G401.6 (cell line): Measurements from ENCODE around the gene VAV3.

ENCODE experiments used
- FAIRE-seq: peaks from 2 replicates; lab custom pipeline; 2012; peaks lifted over from hg19 to GRCh38; lab: Jason Lieb, UNC

Gene VAV3

GRCh38 chr1:107833061-107833460 lies 131.9 kb downstream of the VAV3 start:
- FAIRE-seq, result no peak

GRCh38 chr1:107831921-107832320 lies 133.1 kb downstream of the VAV3 start:
- no peak for FAIRE-seq

DNA sequence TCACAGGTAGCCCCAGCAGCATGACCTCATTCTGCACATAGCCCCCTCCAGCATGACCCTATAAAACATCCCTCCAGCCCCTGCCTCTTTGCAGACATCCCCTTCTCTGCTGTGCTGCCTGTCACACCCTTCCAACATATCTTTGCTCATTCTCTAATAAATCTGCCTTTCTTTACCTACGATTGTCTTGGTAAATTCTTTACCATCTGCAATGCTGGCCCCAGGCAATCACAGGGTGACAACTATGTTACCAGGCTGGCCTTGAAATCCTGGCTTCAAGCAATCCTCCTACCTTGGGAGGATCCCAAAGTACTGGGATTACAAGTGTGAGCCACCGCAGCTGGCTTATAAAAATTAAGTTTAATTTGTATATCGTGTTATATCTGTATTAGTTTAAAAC lies 134.5 kb downstream of the VAV3 start:
- FAIRE-seq, result no peak

DNA sequence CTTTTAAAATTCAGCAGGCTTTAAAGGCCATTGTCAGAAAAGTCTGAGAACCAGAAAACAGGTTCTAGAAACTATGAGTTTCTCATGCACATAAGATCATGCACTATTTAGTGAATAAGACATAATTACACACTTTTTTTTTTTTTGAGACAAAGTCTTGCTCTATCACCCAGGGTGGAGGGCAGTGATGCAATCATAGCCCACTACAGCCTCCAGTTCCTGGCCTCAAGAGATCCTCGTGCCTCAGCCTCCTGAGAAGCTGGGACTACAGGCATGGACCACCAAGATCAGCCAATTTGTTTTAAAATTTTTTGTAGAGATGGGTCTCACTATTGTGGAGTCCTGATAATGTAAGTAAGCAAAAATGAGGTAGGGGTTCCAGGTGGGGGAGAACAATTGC lies 134.9 kb downstream of the VAV3 start:
- FAIRE-seq, result no peak

DNA sequence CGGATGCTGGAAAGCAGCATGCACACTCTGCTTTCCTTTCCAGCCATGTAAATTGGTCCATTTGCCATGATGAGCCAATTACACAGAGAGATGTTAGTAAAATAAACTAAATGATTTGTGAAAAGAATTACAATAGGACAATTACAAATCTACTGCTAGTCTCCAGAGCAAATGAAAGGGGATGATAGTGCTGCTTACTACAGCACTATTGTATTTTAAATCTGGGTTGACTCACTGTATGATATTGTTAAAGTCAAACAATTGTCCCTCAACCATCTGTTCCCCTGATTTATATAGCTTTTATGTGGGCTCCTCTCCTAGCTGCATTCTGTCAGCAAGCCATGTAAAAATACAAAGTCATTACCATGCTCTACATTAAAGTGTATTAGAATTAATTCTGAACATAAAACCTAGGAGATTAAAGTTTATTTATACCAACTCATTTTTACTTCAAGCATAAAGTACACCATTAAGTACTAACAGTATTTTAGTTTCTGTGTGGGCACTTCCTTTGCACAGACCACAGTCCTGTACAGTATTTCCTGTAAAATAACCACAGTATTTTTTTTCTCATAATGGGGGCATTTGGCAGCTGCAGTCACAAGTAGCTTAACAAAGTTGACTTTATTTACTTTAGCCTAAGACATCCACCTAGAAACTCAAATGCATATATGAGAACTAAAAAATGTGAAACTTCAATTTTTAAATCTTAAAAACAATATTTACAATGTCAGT lies 135.8 kb downstream of the VAV3 start:
- no peak for FAIRE-seq

GRCh38 chr1:107824946-107825345 lies 140.0 kb downstream of the VAV3 start:
- FAIRE-seq, result no peak

DNA sequence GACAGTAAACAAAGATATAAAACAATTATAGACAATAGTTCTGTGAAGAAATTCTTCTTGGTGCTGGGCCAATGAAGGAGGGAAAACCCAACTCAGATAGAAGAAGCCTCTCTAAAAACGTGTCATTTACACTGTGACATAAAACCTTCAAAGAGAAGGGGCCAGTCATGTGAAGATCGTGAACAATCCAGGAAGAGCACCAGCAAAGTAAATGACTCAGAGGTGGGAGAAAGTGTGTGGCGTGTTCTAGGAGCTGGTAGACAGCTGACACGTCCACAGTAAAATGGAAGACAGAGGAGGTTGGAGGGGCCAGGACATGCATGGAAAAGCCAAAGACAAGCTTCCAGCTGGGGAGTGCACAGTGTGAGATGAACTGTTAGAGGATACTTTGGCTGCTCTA lies 143.6 kb downstream of the VAV3 start:
- FAIRE-seq, result no peak

DNA sequence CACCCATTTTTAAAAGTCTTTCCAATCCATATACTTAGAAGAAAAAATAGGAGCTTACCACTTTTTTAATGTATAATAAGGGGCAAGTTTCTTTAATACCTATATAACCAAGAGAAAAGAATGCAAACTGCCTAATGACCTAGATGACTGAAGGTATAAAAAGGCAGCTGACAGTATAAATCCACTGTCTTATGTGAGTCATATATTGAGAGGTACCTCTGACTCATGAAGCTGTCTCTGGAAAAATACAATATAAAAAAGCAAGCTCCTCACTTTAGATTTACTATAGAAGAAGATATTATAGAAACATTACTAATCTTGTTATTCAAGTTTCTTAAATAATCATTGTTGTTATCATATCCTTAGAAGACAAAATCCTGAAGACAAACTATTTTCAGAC lies 144.2 kb downstream of the VAV3 start:
- no peak for FAIRE-seq

- FAIRE-seq, result no peak
Measured at GRCh38 chr1:107817935-107818334, 147.0 kb downstream of the VAV3 start.

DNA sequence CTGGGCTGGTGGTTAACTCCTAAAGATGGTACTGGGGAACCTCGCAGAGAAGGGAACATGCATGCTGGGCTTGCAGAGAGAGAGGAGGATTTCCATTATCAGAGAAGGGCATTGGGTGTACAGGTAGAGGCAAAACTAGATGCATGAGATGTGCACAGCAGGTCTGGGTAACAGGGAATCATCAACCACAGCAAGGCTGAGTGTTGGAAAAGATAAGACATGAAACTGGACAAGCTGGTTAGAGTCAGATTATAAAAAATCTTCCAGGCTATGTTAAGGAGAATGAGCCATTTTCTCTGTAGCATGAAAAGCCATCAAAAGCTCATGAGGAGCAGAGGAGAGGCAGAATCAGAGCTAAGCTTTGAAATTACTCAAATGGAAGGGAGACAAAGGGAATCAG lies 147.8 kb downstream of the VAV3 start:
- FAIRE-seq, result no peak

DNA sequence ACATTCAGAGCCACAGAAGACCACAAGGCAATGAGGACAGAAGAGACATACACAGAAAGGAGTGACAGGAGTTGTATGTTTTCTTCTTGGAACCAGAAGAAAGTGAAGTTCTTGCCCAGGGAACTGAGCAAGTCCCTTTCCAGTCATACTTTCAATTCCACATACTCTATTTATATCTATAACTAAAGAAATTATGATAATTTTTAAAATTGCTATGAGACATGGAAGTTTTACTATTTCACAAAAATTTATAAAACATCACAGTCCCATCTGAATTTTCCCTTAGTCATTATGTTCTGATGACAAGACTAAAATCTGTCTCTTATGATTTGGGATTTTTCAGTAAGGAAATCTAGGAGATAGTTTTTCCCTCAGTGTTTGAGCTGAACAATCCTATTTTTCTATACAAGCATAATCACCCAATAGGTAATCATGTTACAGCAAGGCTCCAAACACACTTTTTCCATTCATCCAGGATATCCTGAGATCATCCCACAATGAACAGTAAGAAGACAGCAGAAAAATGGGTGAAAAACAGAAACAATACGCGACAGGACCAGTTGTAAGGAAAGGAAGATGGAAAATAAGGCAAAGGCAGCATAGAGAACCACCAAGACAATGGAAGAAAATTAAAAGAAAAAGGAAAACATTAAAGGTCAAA lies 154.6 kb downstream of the VAV3 start:
- FAIRE-seq, result no peak

DNA sequence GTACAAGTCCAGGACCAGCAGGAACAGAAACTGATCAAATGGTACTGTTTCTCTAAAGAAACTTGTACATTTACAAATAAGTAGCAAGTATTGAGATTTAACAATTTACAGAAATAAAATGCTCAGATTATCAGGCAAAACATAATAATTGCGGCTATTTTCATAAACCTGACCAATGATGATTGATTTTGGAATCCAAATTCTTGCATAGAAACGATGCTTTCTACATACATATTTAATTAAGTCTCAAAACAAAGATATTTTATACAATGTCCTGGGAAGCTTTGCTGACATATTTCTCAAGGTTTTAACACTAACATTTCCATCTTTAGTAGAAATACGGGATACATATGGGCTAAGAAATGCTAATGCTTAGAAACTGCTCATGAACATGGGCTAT lies 157.1 kb downstream of the VAV3 start:
- FAIRE-seq, result no peak

- FAIRE-seq, result no peak
Measured at GRCh38 chr1:107807405-107807804, 157.6 kb downstream of the VAV3 start.

DNA sequence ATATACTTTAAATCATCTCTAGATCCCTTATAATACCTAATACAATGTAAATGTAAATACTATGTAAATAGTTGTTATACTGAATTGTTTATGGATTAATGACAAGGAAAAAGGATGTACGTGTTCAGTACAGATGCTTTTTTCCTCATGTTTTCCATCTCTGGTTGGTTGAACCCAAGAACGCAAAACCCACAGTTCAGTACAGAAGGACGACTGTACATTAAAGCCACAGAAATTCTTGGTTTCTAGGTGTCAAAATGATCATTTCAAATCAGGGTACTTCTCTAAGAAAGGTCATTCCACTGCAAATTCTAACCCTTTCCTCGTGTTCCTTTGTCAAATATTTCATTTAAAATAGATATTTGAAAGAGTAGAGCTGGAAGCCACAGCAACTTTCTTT lies 158.1 kb downstream of the VAV3 start:
- no peak for FAIRE-seq

DNA sequence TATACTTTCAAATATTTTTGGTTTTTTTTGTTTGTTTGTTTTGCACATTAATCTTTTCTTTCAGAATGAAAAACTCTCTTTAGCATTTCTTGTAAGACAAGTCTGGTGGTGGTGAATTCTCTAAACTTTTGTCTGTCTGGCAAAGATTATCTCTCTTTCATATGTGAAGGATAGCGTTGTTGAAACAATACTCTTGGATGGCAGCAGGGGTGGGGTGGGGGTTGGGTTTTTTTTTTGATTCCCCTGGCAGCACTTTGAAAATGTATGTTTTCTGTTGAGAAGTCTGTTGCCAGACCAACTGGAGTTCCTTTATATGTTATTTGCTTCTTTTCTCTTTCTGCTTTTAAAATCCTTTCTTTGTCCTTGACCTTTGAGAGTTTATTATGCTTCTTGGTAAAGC lies 160.2 kb downstream of the VAV3 start:
- no peak for FAIRE-seq

DNA sequence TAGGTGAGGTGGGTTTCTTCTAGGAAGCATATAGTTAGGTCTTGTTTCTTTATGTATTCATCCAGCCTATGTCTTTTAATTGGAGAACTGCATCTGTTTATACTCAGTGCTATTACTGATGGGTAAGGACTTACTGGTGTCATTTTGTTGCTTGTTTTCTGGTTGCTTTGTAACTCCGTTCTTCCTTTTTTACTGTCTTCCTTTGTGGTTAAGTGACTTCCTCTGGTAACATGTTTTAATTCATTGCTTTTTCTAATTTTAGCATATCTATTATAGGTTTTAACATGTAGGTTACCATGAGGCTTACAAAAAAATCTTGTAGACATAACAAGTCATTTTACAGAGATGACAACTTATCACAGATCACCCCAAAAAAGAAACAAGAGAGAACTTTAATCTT lies 160.8 kb downstream of the VAV3 start:
- FAIRE-seq, result no peak

DNA sequence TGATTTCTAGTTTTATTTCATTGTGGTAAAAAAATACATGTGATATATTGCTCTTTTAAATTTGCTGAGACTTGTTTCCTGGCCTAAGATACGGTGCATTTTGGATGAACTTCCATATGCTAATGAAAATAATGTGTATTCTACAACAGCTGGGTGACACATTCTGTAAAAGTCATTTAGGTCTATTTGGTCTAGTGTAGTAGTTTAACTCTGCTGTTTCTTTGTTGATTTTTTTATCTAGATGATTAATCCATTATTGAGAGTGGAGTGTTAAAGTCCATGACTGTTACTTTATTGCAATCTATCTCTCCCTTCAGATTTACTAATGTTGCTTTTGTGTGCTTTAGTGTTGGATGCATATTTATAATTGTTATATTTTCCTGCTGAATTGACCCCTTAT lies 161.4 kb downstream of the VAV3 start:
- no peak for FAIRE-seq

GRCh38 chr1:107802654-107803053 lies 162.3 kb downstream of the VAV3 start:
- FAIRE-seq, result no peak

DNA sequence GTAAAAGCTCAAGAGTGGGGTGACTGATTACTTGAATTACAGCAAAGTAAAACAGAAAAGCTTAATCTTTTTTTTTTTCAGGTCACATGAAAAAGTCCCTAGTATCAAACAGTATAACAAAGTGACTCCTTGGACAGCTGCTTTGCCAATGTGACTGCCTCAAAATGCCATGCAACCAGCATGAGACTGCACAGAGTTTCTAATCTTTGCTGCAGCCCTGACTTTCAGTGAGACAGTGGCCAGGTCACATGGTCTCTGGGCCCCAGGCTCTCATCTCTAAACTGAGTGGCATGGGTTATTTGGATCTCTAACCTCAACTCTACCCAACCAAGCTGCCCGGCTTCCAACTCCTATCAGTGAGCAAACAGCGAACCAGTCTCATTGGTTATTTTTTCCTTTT lies 169.0 kb downstream of the VAV3 start:
- no peak for FAIRE-seq

DNA sequence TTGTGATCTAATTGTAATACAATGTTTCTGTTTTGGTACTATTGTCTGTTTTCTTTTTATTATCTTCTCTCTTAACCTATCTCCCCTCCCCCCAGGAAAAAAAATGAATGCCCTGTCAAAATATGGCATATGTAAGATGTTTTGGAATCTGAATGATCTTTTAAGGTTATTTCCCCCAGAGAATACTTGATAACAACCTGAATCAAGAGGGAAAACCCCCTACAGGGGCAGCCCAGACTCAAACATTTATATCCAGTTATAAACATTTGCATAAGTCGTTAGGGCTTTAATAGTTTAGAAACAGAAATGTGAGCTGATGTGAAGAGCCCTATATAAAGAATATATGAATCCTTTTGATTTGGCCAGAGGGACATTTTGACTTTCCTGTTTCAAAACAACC lies 169.5 kb downstream of the VAV3 start:
- no peak for FAIRE-seq

- FAIRE-seq, result no peak
Measured at GRCh38 chr1:107794571-107794970, 170.4 kb downstream of the VAV3 start.

DNA sequence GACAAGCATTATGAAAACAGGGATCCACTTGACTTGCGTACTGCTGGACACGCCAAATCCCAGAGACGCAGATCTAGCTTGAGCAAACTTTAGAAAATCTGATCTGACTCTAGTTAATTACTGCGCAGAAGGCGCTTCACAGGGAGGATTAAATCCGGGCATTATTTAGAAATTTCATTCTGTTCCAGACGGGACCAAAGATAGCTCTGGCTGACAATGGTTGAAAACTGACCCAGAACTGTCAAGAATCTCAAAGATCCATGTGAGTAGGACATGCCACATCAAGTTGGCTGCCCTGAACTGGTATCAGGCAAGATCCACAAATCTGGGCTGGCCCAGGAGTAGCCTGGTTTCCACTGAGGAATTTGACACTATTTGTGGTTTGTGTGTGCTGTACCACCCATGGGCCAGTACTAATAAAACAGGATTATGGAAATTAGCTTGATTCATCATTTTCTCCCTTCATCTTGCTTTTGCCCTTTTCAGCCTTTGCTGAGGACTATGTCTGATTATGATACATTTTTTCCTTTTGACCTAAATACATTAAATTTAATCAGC lies 171.0 kb downstream of the VAV3 start:
- FAIRE-seq, result no peak

GRCh38 chr1:107791348-107791747 lies 173.6 kb downstream of the VAV3 start:
- FAIRE-seq, result no peak
